ENCODE results near the gene CD68. TPM values are rescaled to one million over a fixed set of nuclear protein-coding genes. Genes with fewer than 3 reads are reported as not detected.

CD68 gene
- total RNA-seq, 2 experiments from 2014 or later = 9.2 to 13.7 TPM

- POLR2A ChIA-PET = interaction anchor here (0.7 to 2.6 kb wide), 7 partner anchors 11 to 244 kb away, joined by 3 to 43 read pairs (median 6); partner anchors contain the start of genes MPDU1, NEURL4, TMEM102 and TMEM256
- H3K36me3 Mint-ChIP-seq (ENCODE audit: low read depth) = peaks cover 82% of the 10 kb centered on the region
- CTCF ChIA-PET = interaction anchor here (0.7 to 1.8 kb wide), 3 partner anchors 10 to 59 kb away, joined by 3 to 10 read pairs (median 4); partner anchors contain the start of gene MPDU1
Measured at GRCh38 chr17:7573324-7574080, 5.9 kb upstream of the CD68 start.

GRCh38 chr17:7574176-7574953 is 5.1 kb upstream of the CD68 start:
- Mint-ChIP-seq H3K36me3 (ENCODE audit: low read depth) (peaks cover 88% of the 10 kb centered on the region), H3K4me1 (peaks cover 65% of the 10 kb centered on the region), H3K27ac (peak overlapping the region; percentile 99), H3K27me3 (no peaks in the 10 kb centered on the region), H3K9me3 (ENCODE audit: low read depth) (no peaks in the 10 kb centered on the region), H3K4me3 (peak overlapping the region; percentile 94)
- intact Hi-C loops (cut with DNase I, micrococcal nuclease) = loop anchor here (5.0 to 10.0 kb wide), 4 partner anchors 322 to 580 kb away; partner anchors contain the start of genes PER1 (in 2 of the 2), CTDNEP1 (in 1 of the 2), ELP5 (in 1 of the 2) and SLC16A11 (in 1 of the 2)
- ChIA-PET POLR2A (interaction anchor here (0.7 to 2.6 kb wide), 8 partner anchors 10 to 268 kb away, joined by 3 to 43 read pairs (median 6); partner anchors contain the start of genes MPDU1, NEURL4, TMEM102 and TMEM256), CTCF (interaction anchor here (0.7 to 1.8 kb wide), 5 partner anchors 9 to 199 kb away, joined by 3 to 10 read pairs (median 3); partner anchors contain the start of genes MPDU1 and WRAP53)
- ATAC-seq (no peak), DNase-seq (no peak)

More at GRCh38 chr17:7573324-7574080, 5.9 kb upstream of the CD68 start:
- Mint-ChIP-seq H3K27ac (peak overlapping the region; percentile 99), H3K4me3 (peak overlapping the region; percentile 94), H3K9me3 (ENCODE audit: low read depth) (no peaks in the 10 kb centered on the region), H3K27me3 (no peaks in the 10 kb centered on the region), H3K4me1 (peaks cover 58% of the 10 kb centered on the region)
- intact Hi-C loops (cut with DNase I, micrococcal nuclease) = loop anchor here (1.0 to 10.0 kb wide), 11 partner anchors 41 to 581 kb away; partner anchors contain the start of genes PER1 (in 2 of the 2), CTDNEP1 (in 1 of the 2), ELP5 (in 1 of the 2) and FXR2 (in 1 of the 2)
- DNase-seq (peak; percentile 96), ATAC-seq (peak; percentile 36)

GRCh38 chr17:7575481-7575883 is 4.0 kb upstream of the CD68 start:
- ChIA-PET CTCF (interaction anchor here (1.0 to 1.8 kb wide), 3 partner anchors 8 to 178 kb away, joined by 4 to 10 read pairs (median 9); partner anchors contain the start of gene MPDU1), POLR2A (interaction anchor here (0.7 to 1.0 kb wide), 6 partner anchors 8 to 292 kb away, joined by 3 to 7 read pairs (median 3); partner anchors contain the start of genes FXR2, MPDU1 and TMEM102)
- Mint-ChIP-seq H3K4me1 (peaks cover 75% of the 10 kb centered on the region), H3K27me3 (no peaks in the 10 kb centered on the region), H3K9me3 (ENCODE audit: low read depth) (no peaks in the 10 kb centered on the region), H3K4me3 (peak overlapping the region; percentile 94), H3K27ac (peak overlapping the region; percentile 99), H3K36me3 (ENCODE audit: low read depth) (peaks cover 87% of the 10 kb centered on the region)
- no peak for ATAC-seq
- intact Hi-C loops (cut with DNase I, micrococcal nuclease) = loop anchor here (10.0 kb wide), 2 partner anchors 531 to 579 kb away; partner anchors contain the start of genes PER1 (in 1 of the 2) and SLC16A11 (in 1 of the 2)
- no peak for DNase-seq

GRCh38 chr17:7575959-7576358 is 3.5 kb upstream of the CD68 start:
- peak overlapping the region; percentile 99 for H3K27ac Mint-ChIP-seq
- peaks cover 77% of the 10 kb centered on the region for H3K4me1 Mint-ChIP-seq
- ChIA-PET CTCF (interaction anchor here (1.0 to 1.7 kb wide), 3 partner anchors 13 to 178 kb away, joined by 4 to 9 read pairs (median 4); no protein-coding TSS in a partner anchor), POLR2A (interaction anchor here (0.7 to 1.0 kb wide), 7 partner anchors 8 to 293 kb away, joined by 3 to 7 read pairs (median 3); partner anchors contain the start of genes FXR2, MPDU1 and TMEM102)
- DNase-seq (no peak), ATAC-seq (no peak)
- intact Hi-C loops (cut with DNase I, micrococcal nuclease) = loop anchor here (10.0 kb wide), 2 partner anchors 531 to 579 kb away; partner anchors contain the start of genes PER1 (in 1 of the 2) and SLC16A11 (in 1 of the 2)
- peak overlapping the region; percentile 94 for H3K4me3 Mint-ChIP-seq
- H3K27me3 Mint-ChIP-seq = no peaks in the 10 kb centered on the region
- H3K36me3 Mint-ChIP-seq (ENCODE audit: low read depth) = peaks cover 85% of the 10 kb centered on the region
- no peaks in the 10 kb centered on the region for H3K9me3 Mint-ChIP-seq (ENCODE audit: low read depth)

GRCh38 chr17:7576432-7576937 is 3.0 kb upstream of the CD68 start:
- Mint-ChIP-seq H3K9me3 (ENCODE audit: low read depth) (no peaks in the 10 kb centered on the region), H3K4me1 (peaks cover 79% of the 10 kb centered on the region), H3K27me3 (no peaks in the 10 kb centered on the region), H3K36me3 (ENCODE audit: low read depth) (peaks cover 84% of the 10 kb centered on the region), H3K4me3 (peak overlapping the region; percentile 94), H3K27ac (peak overlapping the region; percentile 99)
- ATAC-seq = no peak
- intact Hi-C loops (cut with DNase I, micrococcal nuclease) = loop anchor here (10.0 kb wide), 2 partner anchors 532 to 578 kb away; partner anchors contain the start of genes PER1 (in 1 of the 2) and SLC16A11 (in 1 of the 2)
- POLR2A ChIA-PET = interaction anchor here (0.7 to 1.0 kb wide), 3 partner anchors 38 to 268 kb away, joined by 3 to 4 read pairs (median 3); partner anchors contain the start of gene FXR2
- no peak for DNase-seq
- CTCF ChIA-PET = interaction anchor here (0.7 to 1.7 kb wide), 4 partner anchors 12 to 179 kb away, joined by 3 to 9 read pairs (median 4); no protein-coding TSS in a partner anchor

- POLR2A ChIA-PET = interaction anchor here (0.6 to 3.9 kb wide), 2 partner anchors 84 to 110 kb away, joined by 3 to 25 read pairs; partner anchors contain the start of genes TP53 and WRAP53
Measured at GRCh38 chr17:7577327-7578199, 1.9 kb upstream of the CD68 start.

GRCh38 chr17:7579834-7580603 is 581 bp downstream of the CD68 start:
- Mint-ChIP-seq H3K9me3 (ENCODE audit: low read depth) (no peaks in the 10 kb centered on the region), H3K4me1 (peaks cover 80% of the 10 kb centered on the region), H3K27me3 (no peaks in the 10 kb centered on the region), H3K36me3 (ENCODE audit: low read depth) (peaks cover 64% of the 10 kb centered on the region), H3K27ac (peak overlapping the region; percentile 94), H3K4me3 (peak overlapping the region; percentile 56)
- intact Hi-C loops (cut with DNase I, micrococcal nuclease) = loop anchor here (5.0 to 10.0 kb wide), 3 partner anchors 352 to 575 kb away; partner anchors contain the start of genes CNTROB (in 1 of the 2), PER1 (in 1 of the 2), SLC16A11 (in 1 of the 2) and TRAPPC1 (in 1 of the 2)
- ChIA-PET CTCF (interaction anchor here (0.7 to 1.6 kb wide), 8 partner anchors 9 to 283 kb away, joined by 3 to 8 read pairs (median 4); partner anchors contain the start of genes SOX15 and TNFSF12), POLR2A (interaction anchor here (0.6 to 3.9 kb wide), 8 partner anchors 10 to 338 kb away, joined by 3 to 25 read pairs (median 3); partner anchors contain the start of genes GABARAP, NEURL4, SOX15 and TP53)
- DNase-seq (peak; percentile 55), ATAC-seq (no peak)

More at GRCh38 chr17:7577327-7578199, 1.9 kb upstream of the CD68 start:
- CTCF ChIA-PET = interaction anchor here (0.7 to 1.5 kb wide), 2 partner anchors 82 to 141 kb away, joined by 3 to 4 read pairs; no protein-coding TSS in a partner anchor
- ATAC-seq = no peak
- H3K36me3 Mint-ChIP-seq (ENCODE audit: low read depth) = peaks cover 81% of the 10 kb centered on the region
- no peak for DNase-seq
- H3K4me1 Mint-ChIP-seq = peaks cover 82% of the 10 kb centered on the region
- intact Hi-C loops (cut with DNase I, micrococcal nuclease) = loop anchor here (10.0 kb wide), 2 partner anchors 533 to 577 kb away; partner anchors contain the start of genes PER1 (in 1 of the 2) and SLC16A11 (in 1 of the 2)
- H3K27me3 Mint-ChIP-seq = no peaks in the 10 kb centered on the region
- H3K27ac Mint-ChIP-seq = peak overlapping the region; percentile 99
- H3K9me3 Mint-ChIP-seq (ENCODE audit: low read depth) = no peaks in the 10 kb centered on the region
- H3K4me3 Mint-ChIP-seq = peak overlapping the region; percentile 94

GRCh38 chr17:7580604-7581575 is 1.5 kb downstream of the CD68 start:
- DNase-seq (no peak), ATAC-seq (no peak)
- intact Hi-C loops (cut with DNase I, micrococcal nuclease) = loop anchor here in 1 of 2 experiments (5.0 kb wide), 1 partner anchor 351 kb away; the partner anchor contains the start of genes CNTROB and TRAPPC1
- Mint-ChIP-seq H3K27ac (peak overlapping the region; percentile 94), H3K9me3 (ENCODE audit: low read depth) (no peaks in the 10 kb centered on the region), H3K36me3 (ENCODE audit: low read depth) (peaks cover 59% of the 10 kb centered on the region), H3K4me3 (no peak overlapping the region), H3K4me1 (peaks cover 76% of the 10 kb centered on the region), H3K27me3 (no peaks in the 10 kb centered on the region)
- POLR2A ChIA-PET = interaction anchor here (0.6 to 3.9 kb wide), 3 partner anchors 56 to 251 kb away, joined by 3 to 25 read pairs (median 5); partner anchors contain the start of genes NEURL4, TP53 and WRAP53
- CTCF ChIA-PET = interaction anchor here (0.6 to 1.6 kb wide), 6 partner anchors 21 to 284 kb away, joined by 3 to 5 read pairs (median 3); partner anchors contain the start of gene TNFSF12
